Endodermal cell (in vitro differentiated cells): Measurements from ENCODE around the gene PKP3. TPM values are rescaled to one million over a fixed set of nuclear protein-coding genes. Genes with fewer than 3 reads are reported as not detected.

ENCODE experiments used
- DNase-seq: peaks from one replicate; pipeline ENCODE4 v3.0.0-alpha.2; 2017
- H3K27ac ChIP-seq: 2 replicates; pipeline ENCODE4 v1.5.1; 2013; ENCODE audit warnings: mild to moderate bottlenecking, low read depth, low read length, moderate library complexity
- H3K27me3 ChIP-seq: 2 replicates; pipeline ENCODE4 v1.6.1; 2013; ENCODE audit warnings: mild to moderate bottlenecking, low read length, moderate library complexity; ENCODE audit not compliant: insufficient read depth, control insufficient read depth, poor library complexity, severe bottlenecking
- H3K36me3 ChIP-seq: 2 replicates; pipeline ENCODE4 v1.7.0; 2013; ENCODE audit warnings: mild to moderate bottlenecking, low read length, moderate library complexity; ENCODE audit not compliant: control insufficient read depth, insufficient read depth
- H3K4me1 ChIP-seq: one replicate; pipeline ENCODE4 v1.7.0; 2013; ENCODE audit warnings: low read length; ENCODE audit not compliant: control insufficient read depth, insufficient read depth
- H3K4me3 ChIP-seq: 2 replicates; pipeline ENCODE4 v1.5.1; 2013; ENCODE audit warnings: mild to moderate bottlenecking, low read length, moderate library complexity
- H3K9ac ChIP-seq: 2 replicates; pipeline ENCODE4 v1.6.1; 2013; ENCODE audit warnings: mild to moderate bottlenecking, low read length, moderate library complexity; ENCODE audit not compliant: poor library complexity, severe bottlenecking; ENCODE audit errors: extremely low read depth
- H3K9me3 ChIP-seq: 2 replicates; pipeline ENCODE4 v1.6.1; 2013; ENCODE audit warnings: mild to moderate bottlenecking, low read length, moderate library complexity; ENCODE audit not compliant: control insufficient read depth
- H3K27ac Mint-ChIP-seq: 2 replicates; pipeline ENCODE4 v1.8.0; 2020; ENCODE audit warnings: mixed read lengths
- H3K27me3 Mint-ChIP-seq: 2 replicates; pipeline ENCODE4 v1.8.0; 2021; ENCODE audit warnings: mild to moderate bottlenecking, mixed read lengths; ENCODE audit not compliant: insufficient read depth
- H3K36me3 Mint-ChIP-seq: 2 replicates; pipeline ENCODE4 v1.8.0; 2020; ENCODE audit warnings: low read depth, mixed read lengths
- H3K4me1 Mint-ChIP-seq: 2 replicates; pipeline ENCODE4 v1.8.0; 2020; ENCODE audit warnings: mixed read lengths
- H3K4me3 Mint-ChIP-seq: 2 replicates; pipeline ENCODE4 v1.8.0; 2020; ENCODE audit warnings: mild to moderate bottlenecking, moderate library complexity, mixed read lengths
- H3K9me3 Mint-ChIP-seq: 2 replicates; pipeline ENCODE4 v1.8.0; 2020; ENCODE audit warnings: mild to moderate bottlenecking, mixed read lengths
- WGBS, 2 experiments: methylation state at CpG; one replicate each; pipeline versions ENCODE4 v1.1.5 to v1.1.7; 2013; ENCODE audit warnings: missing lambda C conversion rate in 2 of 2, mixed read lengths in 1 of 2; ENCODE audit not compliant: insufficient coverage in 1 of 2, insufficient read length in 1 of 2; 5-methylcytosine and 5-hydroxymethylcytosine counted together
- total RNA-seq, 2 donors: library from RNA; stranded (reverse); fragmentation: NEBNext Ultra II Directional in 1 of 2; extraction: Animal tissue kit (Norgen Biotek cat#: 25700) in 1 of 2; gene quantifications; 2 replicates in 1 of 2; 3 replicates in 1 of 2; pipeline ENCODE4 v1.2.1, GENCODE V29; 2021
- TF ChIP-seq, protein P1 (sequence below): fragments of 200-600 bp; sonication (generic); conservative IDR thresholded peaks from 2 replicates; pipeline ENCODE4 v1.5.0; 2021; ENCODE audit warnings: antibody characterized with exemption, mild to moderate bottlenecking

The PKP3 gene
- total RNA-seq, 2 donors from 2014 or later, result 35.4 to 44.8 TPM

DNA sequence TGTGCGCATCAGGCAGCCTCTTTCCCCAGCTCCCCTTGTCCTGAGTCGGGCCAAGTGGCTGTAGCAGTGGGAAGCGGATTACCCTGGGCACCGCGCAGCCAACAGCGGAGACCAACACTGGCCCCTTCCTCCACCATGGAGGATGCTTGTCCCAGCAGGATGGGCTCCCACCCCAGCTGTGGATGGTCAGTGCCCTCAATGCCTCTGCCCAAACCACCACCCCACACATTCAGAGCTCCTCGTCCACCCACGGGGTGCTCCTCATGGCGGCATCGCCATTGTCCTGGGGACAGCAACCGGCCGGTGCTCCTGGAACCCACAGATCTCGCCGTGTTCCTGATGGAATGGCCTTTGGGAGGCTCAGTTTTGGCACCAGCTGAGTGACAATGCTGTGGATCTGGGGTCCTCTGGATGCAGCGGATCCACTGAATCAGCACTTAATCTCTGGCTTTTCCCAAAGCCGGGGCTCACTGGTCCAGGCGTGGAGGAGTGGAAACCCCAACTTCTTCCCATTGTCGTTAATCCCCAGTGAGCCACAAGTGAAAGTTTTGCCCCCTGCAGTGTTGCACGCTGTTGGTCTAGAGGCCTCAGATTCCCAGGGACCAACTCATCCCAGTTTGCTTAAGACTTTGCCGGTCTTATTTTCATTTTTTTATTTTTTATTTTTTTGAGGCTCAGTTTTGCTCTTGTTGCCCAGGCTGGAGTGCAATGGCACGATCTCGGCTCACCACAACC is 28.9 kb upstream of the PKP3 start:
- H3K4me1 Mint-ChIP-seq, result peaks cover 3% of the 10 kb centered on the region
- no peak overlapping the region for H3K4me3 ChIP-seq
- DNase-seq, result no peak
- peaks cover 11% of the 10 kb centered on the region for H3K9me3 ChIP-seq
- TF ChIP-seq, protein P1, sequence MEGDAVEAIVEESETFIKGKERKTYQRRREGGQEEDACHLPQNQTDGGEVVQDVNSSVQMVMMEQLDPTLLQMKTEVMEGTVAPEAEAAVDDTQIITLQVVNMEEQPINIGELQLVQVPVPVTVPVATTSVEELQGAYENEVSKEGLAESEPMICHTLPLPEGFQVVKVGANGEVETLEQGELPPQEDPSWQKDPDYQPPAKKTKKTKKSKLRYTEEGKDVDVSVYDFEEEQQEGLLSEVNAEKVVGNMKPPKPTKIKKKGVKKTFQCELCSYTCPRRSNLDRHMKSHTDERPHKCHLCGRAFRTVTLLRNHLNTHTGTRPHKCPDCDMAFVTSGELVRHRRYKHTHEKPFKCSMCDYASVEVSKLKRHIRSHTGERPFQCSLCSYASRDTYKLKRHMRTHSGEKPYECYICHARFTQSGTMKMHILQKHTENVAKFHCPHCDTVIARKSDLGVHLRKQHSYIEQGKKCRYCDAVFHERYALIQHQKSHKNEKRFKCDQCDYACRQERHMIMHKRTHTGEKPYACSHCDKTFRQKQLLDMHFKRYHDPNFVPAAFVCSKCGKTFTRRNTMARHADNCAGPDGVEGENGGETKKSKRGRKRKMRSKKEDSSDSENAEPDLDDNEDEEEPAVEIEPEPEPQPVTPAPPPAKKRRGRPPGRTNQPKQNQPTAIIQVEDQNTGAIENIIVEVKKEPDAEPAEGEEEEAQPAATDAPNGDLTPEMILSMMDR, result no peak
- no peak overlapping the region for H3K27ac ChIP-seq
- no peak overlapping the region for H3K9ac ChIP-seq
- peaks cover 3% of the 10 kb centered on the region for H3K27me3 Mint-ChIP-seq
- no peaks in the 10 kb centered on the region for H3K27me3 ChIP-seq
- no peaks in the 10 kb centered on the region for H3K36me3 ChIP-seq
- no peaks in the 10 kb centered on the region for H3K4me1 ChIP-seq
- H3K27ac Mint-ChIP-seq, result no peak overlapping the region
- peaks cover 17% of the 10 kb centered on the region for H3K9me3 Mint-ChIP-seq
- H3K36me3 Mint-ChIP-seq, result peaks cover 7% of the 10 kb centered on the region
- 91 to 92% methylated on average over 17 to 22 of the region's 22 CpGs for WGBS, 2 experiments
- no peak overlapping the region for H3K4me3 Mint-ChIP-seq

GRCh38 chr11:365831-366230 is 28.2 kb upstream of the PKP3 start:
- Histone ChIP-seq H3K4me3 (no peak overlapping the region), H3K36me3 (no peaks in the 10 kb centered on the region), H3K27me3 (no peaks in the 10 kb centered on the region), H3K4me1 (no peaks in the 10 kb centered on the region), H3K9ac (no peak overlapping the region), H3K27ac (no peak overlapping the region), H3K9me3 (peaks cover 5% of the 10 kb centered on the region)
- no peak overlapping the region for H3K4me3 Mint-ChIP-seq
- WGBS, 2 experiments, result 86 to 87% methylated on average over 12 to 16 of the region's 16 CpGs
- peaks cover 7% of the 10 kb centered on the region for H3K36me3 Mint-ChIP-seq
- H3K4me1 Mint-ChIP-seq, result peaks cover 9% of the 10 kb centered on the region
- DNase-seq, result no peak
- TF ChIP-seq, protein P1, result no peak
- peaks cover 3% of the 10 kb centered on the region for H3K27me3 Mint-ChIP-seq
- no peak overlapping the region for H3K27ac Mint-ChIP-seq
- peaks cover 10% of the 10 kb centered on the region for H3K9me3 Mint-ChIP-seq

DNA sequence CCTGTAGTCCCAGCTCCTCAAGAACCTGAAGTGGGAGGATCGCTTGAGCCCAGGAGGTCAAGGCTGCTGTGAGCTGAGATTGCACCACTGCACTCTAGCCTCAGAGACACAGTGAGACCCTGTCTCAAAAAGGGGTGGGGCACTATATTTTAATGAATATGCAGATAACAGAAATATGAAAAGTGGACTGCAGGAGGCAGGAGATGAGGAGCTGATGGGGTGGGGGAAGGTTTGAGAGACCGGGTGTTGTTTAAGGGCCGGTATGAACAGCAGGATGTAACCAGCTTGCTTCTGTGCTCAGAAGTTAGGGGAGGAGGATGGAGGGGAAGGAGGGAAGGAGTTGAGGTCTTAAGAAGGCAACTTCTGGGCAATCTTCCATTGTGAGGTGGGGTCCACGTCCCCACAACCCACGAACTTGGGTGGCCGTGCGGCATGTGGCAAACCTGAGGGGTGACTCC is 26.0 kb upstream of the PKP3 start:
- no peaks in the 10 kb centered on the region for H3K4me1 ChIP-seq
- no peak overlapping the region for H3K27ac Mint-ChIP-seq
- no peak overlapping the region for H3K4me3 ChIP-seq

More for the DNA sequence above, 26.0 kb upstream of the PKP3 start:
- Mint-ChIP-seq H3K4me1 (peaks cover 9% of the 10 kb centered on the region), H3K9me3 (no peaks in the 10 kb centered on the region), H3K27me3 (peaks cover 3% of the 10 kb centered on the region), H3K4me3 (peak overlapping the region; percentile 71), H3K36me3 (peaks cover 15% of the 10 kb centered on the region)
- H3K9ac ChIP-seq, result no peak overlapping the region
- DNase-seq, result no peak
- WGBS, 2 experiments, result 65% methylated on average over 6 to 7 of the region's 7 CpGs
- TF ChIP-seq, protein P1, result no peak
- H3K27me3 ChIP-seq, result no peaks in the 10 kb centered on the region
- H3K9me3 ChIP-seq, result no peaks in the 10 kb centered on the region
- peaks cover 8% of the 10 kb centered on the region for H3K36me3 ChIP-seq
- no peak overlapping the region for H3K27ac ChIP-seq
